ENCODE results near the gene HID1. TPM values are rescaled to one million over a fixed set of nuclear protein-coding genes. Genes with fewer than 3 reads are reported as not detected.

Gene HID1
- total RNA-seq, 2 donors from 2014 or later: 87.1 to 101 TPM

DNA sequence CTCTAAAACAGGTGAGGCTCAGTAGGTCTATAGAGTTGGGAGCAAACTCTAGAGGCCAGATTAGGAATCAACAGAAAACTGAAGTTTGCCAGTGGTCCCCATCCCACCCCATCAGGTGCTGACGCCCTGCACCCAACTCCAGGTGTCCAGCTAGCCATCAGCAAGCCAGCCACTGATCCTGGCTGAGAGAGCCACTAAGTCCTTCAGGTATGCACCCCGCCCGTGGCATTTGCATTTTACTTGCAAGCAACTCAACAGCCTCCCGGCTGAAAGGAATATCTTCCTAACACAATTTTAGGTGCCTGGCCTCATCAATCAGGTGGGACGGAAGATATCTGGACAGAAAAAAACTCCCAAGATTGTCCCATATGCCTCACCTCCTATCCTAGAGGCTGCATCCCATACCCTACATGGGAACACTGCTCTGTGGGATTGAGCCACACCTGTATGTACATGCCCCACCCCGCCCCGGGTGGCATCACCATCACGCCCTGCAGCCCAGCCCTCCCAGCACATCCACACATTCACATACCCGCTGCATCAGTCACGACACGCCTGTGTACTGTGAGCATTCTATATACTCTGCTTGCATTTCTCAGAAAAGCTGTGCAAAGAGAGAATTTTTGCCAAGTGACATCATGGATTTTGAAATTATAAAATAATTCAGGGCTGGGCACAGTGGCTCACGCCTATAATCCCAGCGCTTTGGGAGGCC, 28.6 kb downstream of the HID1 start:
- Histone ChIP-seq H3K4me1 (replicated peaks) (no peaks in the 10 kb centered on the region), H3K27ac (no peak overlapping the region), H3K4me3 (no peak overlapping the region), H3K36me3 (no peaks in the 10 kb centered on the region), H3K9me3 (no peaks in the 10 kb centered on the region), H3K27me3 (replicated peaks; ENCODE audit: insufficient read depth) (peaks cover 6% of the 10 kb centered on the region)
- TF ChIP-seq POLR2AphosphoS5 (IDR thresholded peaks at IDR 0.05) (no peak), POLR2A (IDR thresholded peaks at IDR 0.05) (no peak)
- TF ChIP-seq, protein P1, sequence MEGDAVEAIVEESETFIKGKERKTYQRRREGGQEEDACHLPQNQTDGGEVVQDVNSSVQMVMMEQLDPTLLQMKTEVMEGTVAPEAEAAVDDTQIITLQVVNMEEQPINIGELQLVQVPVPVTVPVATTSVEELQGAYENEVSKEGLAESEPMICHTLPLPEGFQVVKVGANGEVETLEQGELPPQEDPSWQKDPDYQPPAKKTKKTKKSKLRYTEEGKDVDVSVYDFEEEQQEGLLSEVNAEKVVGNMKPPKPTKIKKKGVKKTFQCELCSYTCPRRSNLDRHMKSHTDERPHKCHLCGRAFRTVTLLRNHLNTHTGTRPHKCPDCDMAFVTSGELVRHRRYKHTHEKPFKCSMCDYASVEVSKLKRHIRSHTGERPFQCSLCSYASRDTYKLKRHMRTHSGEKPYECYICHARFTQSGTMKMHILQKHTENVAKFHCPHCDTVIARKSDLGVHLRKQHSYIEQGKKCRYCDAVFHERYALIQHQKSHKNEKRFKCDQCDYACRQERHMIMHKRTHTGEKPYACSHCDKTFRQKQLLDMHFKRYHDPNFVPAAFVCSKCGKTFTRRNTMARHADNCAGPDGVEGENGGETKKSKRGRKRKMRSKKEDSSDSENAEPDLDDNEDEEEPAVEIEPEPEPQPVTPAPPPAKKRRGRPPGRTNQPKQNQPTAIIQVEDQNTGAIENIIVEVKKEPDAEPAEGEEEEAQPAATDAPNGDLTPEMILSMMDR (IDR thresholded peaks at IDR 0.05): no peak
- DNase-seq (ENCODE audit: low spot score): no peak
- intact Hi-C loops (cut with DNase I): no loop called here
- WGBS: 48% methylated on average over 13 of the region's 13 CpGs

- H3K4me3 ChIP-seq: no peak overlapping the region
- intact Hi-C loops (cut with DNase I): no loop called here
- DNase-seq (ENCODE audit: low spot score): no peak
- no peaks in the 10 kb centered on the region for H3K4me1 ChIP-seq (replicated peaks)
- H3K9me3 ChIP-seq: no peaks in the 10 kb centered on the region
- no peak for TF ChIP-seq POLR2A (IDR thresholded peaks at IDR 0.05)
- TF ChIP-seq, protein P1 (IDR thresholded peaks at IDR 0.05): no peak
- no peak for TF ChIP-seq POLR2AphosphoS5 (IDR thresholded peaks at IDR 0.05)
- WGBS: 72% methylated on average over 19 of the region's 21 CpGs
- H3K27me3 ChIP-seq (replicated peaks; ENCODE audit: insufficient read depth): peaks cover 13% of the 10 kb centered on the region
- no peaks in the 10 kb centered on the region for H3K36me3 ChIP-seq
- H3K27ac ChIP-seq: no peak overlapping the region
Observed at GRCh38 chr17:74941128-74941725, 31.3 kb downstream of the HID1 start.

GRCh38 chr17:74939534-74939933, 33.0 kb downstream of the HID1 start:
- 58% methylated on average over 8 of the region's 8 CpGs for WGBS
- Histone ChIP-seq H3K27me3 (replicated peaks; ENCODE audit: insufficient read depth) (peaks cover 25% of the 10 kb centered on the region), H3K27ac (no peak overlapping the region), H3K9me3 (no peaks in the 10 kb centered on the region), H3K4me1 (replicated peaks) (no peaks in the 10 kb centered on the region), H3K36me3 (no peaks in the 10 kb centered on the region), H3K4me3 (no peak overlapping the region)
- no peak for DNase-seq (ENCODE audit: low spot score)
- TF ChIP-seq POLR2AphosphoS5 (IDR thresholded peaks at IDR 0.05): no peak
- no peak for TF ChIP-seq POLR2A (IDR thresholded peaks at IDR 0.05)
- TF ChIP-seq, protein P1 (IDR thresholded peaks at IDR 0.05): no peak
- intact Hi-C loops (cut with DNase I): no loop called here

GRCh38 chr17:74938194-74938950, 34.2 kb downstream of the HID1 start:
- no peak for DNase-seq (ENCODE audit: low spot score)
- Histone ChIP-seq H3K36me3 (no peaks in the 10 kb centered on the region), H3K9me3 (no peaks in the 10 kb centered on the region), H3K27ac (no peak overlapping the region), H3K27me3 (replicated peaks; ENCODE audit: insufficient read depth) (peaks cover 25% of the 10 kb centered on the region), H3K4me1 (replicated peaks) (no peaks in the 10 kb centered on the region), H3K4me3 (no peak overlapping the region)
- TF ChIP-seq POLR2A (IDR thresholded peaks at IDR 0.05) (no peak), POLR2AphosphoS5 (IDR thresholded peaks at IDR 0.05) (no peak)
- TF ChIP-seq, protein P1 (IDR thresholded peaks at IDR 0.05): no peak
- intact Hi-C loops (cut with DNase I): no loop called here
- WGBS: 62% methylated on average over 8 of the region's 8 CpGs
